ENCODE results near the gene GALNT2. TPM values are rescaled to one million over a fixed set of nuclear protein-coding genes. Genes with fewer than 3 reads are reported as not detected.

The GALNT2 gene
- total RNA-seq (2013) = 21.2 TPM
- polyA plus RNA-seq (10 to 100 TPM; 19.6 to 25.6 (median 23.4) TPM), polyA minus RNA-seq (13.7 and 21.0 TPM in 2 replicates), total RNA-seq (13.4 to 53.9 (median 41.1) reads per million in 11 experiments)

DNA sequence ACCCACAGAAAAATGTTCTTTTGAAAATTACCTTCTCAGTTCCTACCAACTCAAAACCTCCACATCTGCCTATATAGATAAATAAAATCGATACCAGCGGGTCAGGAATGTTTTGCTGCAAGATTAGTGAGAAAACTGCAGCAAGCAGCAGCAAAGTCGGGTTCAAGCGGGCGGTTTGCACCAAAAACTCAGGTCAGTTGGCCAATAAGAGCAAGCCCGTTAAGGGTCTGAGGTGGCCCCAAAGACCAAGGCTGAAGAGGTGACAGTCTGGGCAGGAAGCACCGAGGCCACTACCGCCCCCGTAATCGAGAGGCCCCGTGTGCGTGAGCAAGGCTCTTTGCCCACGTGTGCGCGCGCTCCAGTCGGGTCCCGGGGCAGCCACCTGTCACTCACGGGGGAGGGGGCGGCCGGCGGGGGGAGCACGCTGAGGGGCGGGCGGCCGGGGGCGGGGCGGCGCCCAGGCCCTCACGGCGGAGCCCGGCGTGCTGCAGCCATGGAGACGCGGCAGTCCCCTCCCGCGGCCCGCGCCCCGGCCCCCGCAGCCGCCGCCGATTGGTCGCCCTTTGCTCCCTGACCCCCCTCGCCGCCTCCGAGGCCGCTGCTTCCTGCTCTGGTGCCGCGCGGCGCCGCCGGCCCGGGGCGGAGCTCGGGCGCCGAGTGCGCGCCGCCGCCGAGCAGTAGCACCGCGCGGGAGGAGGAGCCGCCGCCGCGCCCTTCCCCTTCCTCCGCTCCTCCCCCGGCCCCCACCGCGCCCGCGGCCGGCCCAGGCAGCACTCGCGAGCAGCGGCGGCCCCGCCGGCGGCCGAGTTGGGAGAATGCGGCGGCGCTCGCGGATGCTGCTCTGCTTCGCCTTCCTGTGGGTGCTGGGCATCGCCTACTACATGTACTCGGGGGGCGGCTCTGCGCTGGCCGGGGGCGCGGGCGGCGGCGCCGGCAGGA is at the start of gene GALNT2:
GALNT2 (plus strand) TSS at position 773 of the 939 bp plus-strand sequence; CDS start at position 816, 43 bp downstream.
- H3K36me3 ChIP-seq (replicated peaks in 1 of 2; ENCODE audit: control insufficient read depth in 1 of 2, insufficient read depth in 2 of 2, low read length in 2 of 2) = no peaks in the 10 kb centered on the region
- H3K27me3 ChIP-seq (ENCODE audit: control insufficient read depth in 2 of 2, insufficient read depth in 2 of 2, low read length in 2 of 2) = no peaks in the 10 kb centered on the region
- peak; percentile 80 to 89 (median 88) for DNase-seq
- intact Hi-C loops (cut with micrococcal nuclease) = loop anchor here (5.0 to 10.0 kb wide), 5 partner anchors 34 to 442 kb away; partner anchors contain the start of genes TAF5L (in 2 of the 2) and URB2 (in 2 of the 2)
- peaks cover 1 to 3% (median 2%) of the 10 kb centered on the region in 3 donors for H3K27me3 Mint-ChIP-seq (ENCODE audit: low read depth in 3 of 3)
- H3K9me3 ChIP-seq (replicated peaks in 1 of 2; ENCODE audit: control insufficient read depth in 1 of 2, insufficient read depth in 1 of 2, low read length in 2 of 2) = no peaks in the 10 kb centered on the region
- H3K27ac Mint-ChIP-seq = peak within 1 kb of the TSS; percentile 83 to 96 (median 94)
- H2AFZ ChIP-seq (ENCODE audit: insufficient read depth, low read depth, low read length, poor library complexity, severe bottlenecking) = peak within 1 kb of the TSS; percentile 88
- H3K4me2 ChIP-seq (replicated peaks; ENCODE audit: extremely low read depth, low read length, poor library complexity, severe bottlenecking) = peak within 1 kb of the TSS; percentile 96
- peaks cover 24 to 31% of the 10 kb centered on the region in 2 donors for H3K4me1 ChIP-seq (ENCODE audit: control insufficient read depth in 1 of 2, insufficient read depth in 2 of 2, low read length in 2 of 2)
- peak within 1 kb of the TSS; percentile 80 to 91 (median 82) for H3K4me3 ChIP-seq (replicated peaks in 1 of 3; ENCODE audit: low read depth in 2 of 3, low read length in 3 of 3)
- peaks cover 45% of the 10 kb centered on the region for H3K79me2 ChIP-seq (ENCODE audit: insufficient read depth, low read length)
- peaks cover 49% of the 10 kb centered on the region for H3K4me1 Mint-ChIP-seq
- H3K9ac ChIP-seq (ENCODE audit: insufficient read depth, low read length, poor library complexity, severe bottlenecking) = peak within 1 kb of the TSS; percentile 85
- peaks cover 3 to 6% of the 10 kb centered on the region in 2 donors for H3K36me3 Mint-ChIP-seq
- H4K20me1 ChIP-seq (ENCODE audit: insufficient read depth, low read length) = peaks cover 40% of the 10 kb centered on the region
- TF ChIP-seq CTCF (IDR thresholded peaks at IDR 0.05) = no peak
- WGBS (ENCODE audit: insufficient coverage) = under 1% methylated on average over 102 of the region's 104 CpGs
- H3K27ac ChIP-seq (ENCODE audit: low read depth in 1 of 2, low read length in 2 of 2) = peak within 1 kb of the TSS; percentile 53 to 86
- peaks cover 0 to 5% (median 3%) of the 10 kb centered on the region in 7 donors for H3K9me3 Mint-ChIP-seq
- peak within 1 kb of the TSS; percentile 95 to 96 for H3K4me3 Mint-ChIP-seq

GRCh38 chr1:230020451-230020850 is 46.6 kb upstream of the GALNT2 start:
- no CpG with 5 or more reads among the region's 3 CpGs for WGBS (ENCODE audit: insufficient coverage)
- H3K36me3 ChIP-seq (replicated peaks in 1 of 2; ENCODE audit: control insufficient read depth in 1 of 2, insufficient read depth in 2 of 2, low read length in 2 of 2) = no peaks in the 10 kb centered on the region
- peaks cover 5 to 10% of the 10 kb centered on the region in 2 donors for H3K4me1 ChIP-seq (ENCODE audit: control insufficient read depth in 1 of 2, insufficient read depth in 2 of 2, low read length in 2 of 2)
- H3K9ac ChIP-seq (ENCODE audit: insufficient read depth, low read length, poor library complexity, severe bottlenecking) = no peak overlapping the region
- H3K4me2 ChIP-seq (replicated peaks; ENCODE audit: extremely low read depth, low read length, poor library complexity, severe bottlenecking) = no peak overlapping the region
- TF ChIP-seq CTCF (IDR thresholded peaks at IDR 0.05) = no peak
- Mint-ChIP-seq H3K36me3 (no peaks in the 10 kb centered on the region), H3K4me1 (peaks cover 9% of the 10 kb centered on the region), H3K27me3 (ENCODE audit: low read depth in 3 of 3) (peaks cover 2 to 5% (median 2%) of the 10 kb centered on the region in 3 donors), H3K9me3 (peaks cover 0 to 2% (median 0%) of the 10 kb centered on the region in 7 donors), H3K4me3 (no peak overlapping the region), H3K27ac (no peak overlapping the region)
- H3K4me3 ChIP-seq (replicated peaks in 1 of 3; ENCODE audit: low read depth in 2 of 3, low read length in 3 of 3) = no peak overlapping the region
- DNase-seq = no peak
- H3K79me2 ChIP-seq (ENCODE audit: insufficient read depth, low read length) = no peaks in the 10 kb centered on the region
- H3K9me3 ChIP-seq (replicated peaks in 1 of 2; ENCODE audit: control insufficient read depth in 1 of 2, insufficient read depth in 1 of 2, low read length in 2 of 2) = no peaks in the 10 kb centered on the region
- H4K20me1 ChIP-seq (ENCODE audit: insufficient read depth, low read length) = no peaks in the 10 kb centered on the region
- intact Hi-C loops (cut with micrococcal nuclease) = no loop called here
- no peaks in the 10 kb centered on the region for H3K27me3 ChIP-seq (ENCODE audit: control insufficient read depth in 2 of 2, insufficient read depth in 2 of 2, low read length in 2 of 2)
- no peak overlapping the region for H3K27ac ChIP-seq (ENCODE audit: low read depth in 1 of 2, low read length in 2 of 2)
- no peak overlapping the region for H2AFZ ChIP-seq (ENCODE audit: insufficient read depth, low read depth, low read length, poor library complexity, severe bottlenecking)

Measured in CD14-positive monocyte (primary cell).